Activated T-cell treated with anti-CD3 and anti-CD28 coated beads, Interleukin-2, amount 50 U/mL, for 1 hour (primary cell): ENCODE measurements around the gene SMARCC2.

Source experiments
- DNase-seq: peaks from one replicate; pipeline ENCODE4 v3.0.0-alpha.2; 2020

The SMARCC2 gene

DNA sequence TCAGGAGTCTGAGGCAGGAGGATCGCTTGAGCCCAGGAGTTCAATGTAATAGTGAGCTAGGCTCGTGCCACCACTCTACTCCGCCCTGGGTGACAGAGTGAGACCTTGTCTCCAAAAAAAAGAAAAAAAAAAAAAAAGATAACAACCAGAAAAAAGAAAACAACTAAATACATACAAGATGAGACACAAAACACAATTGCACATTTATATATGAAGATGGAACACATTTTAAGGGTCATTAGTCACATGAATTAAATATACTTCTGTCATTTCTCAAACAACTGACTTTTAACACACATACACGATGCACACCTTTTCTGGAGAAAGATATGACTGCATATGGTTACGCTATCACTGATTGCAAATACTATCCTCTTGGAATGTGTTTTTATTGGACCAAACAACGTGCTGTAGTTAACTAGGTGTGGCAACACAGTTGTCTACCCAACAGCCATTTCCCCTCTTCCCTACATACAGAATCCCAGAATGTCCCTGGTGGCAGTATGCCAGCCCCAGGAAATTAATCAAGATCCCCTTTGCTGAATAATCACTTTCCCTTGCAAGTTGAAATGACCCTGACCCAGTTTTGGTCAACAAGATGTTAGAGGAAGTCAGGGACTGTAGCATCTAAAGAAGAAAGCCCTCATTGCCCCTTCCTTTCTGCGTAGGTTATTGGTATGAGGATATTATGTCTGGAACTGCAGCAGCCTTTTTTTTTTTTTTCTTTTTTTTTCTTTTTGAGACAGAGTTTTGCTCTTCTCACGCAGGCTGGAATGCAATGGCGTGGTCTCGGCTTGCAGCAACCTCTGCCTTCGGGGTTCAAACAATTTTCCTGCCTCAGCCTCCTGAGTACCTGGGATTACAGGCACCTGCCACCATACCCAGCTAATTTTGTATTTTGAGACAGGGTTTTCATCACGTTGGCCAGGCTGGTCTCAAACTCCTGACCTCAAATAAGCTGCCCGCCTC is 42.5 kb downstream of the SMARCC2 start:
- DNase-seq: no peak

DNA sequence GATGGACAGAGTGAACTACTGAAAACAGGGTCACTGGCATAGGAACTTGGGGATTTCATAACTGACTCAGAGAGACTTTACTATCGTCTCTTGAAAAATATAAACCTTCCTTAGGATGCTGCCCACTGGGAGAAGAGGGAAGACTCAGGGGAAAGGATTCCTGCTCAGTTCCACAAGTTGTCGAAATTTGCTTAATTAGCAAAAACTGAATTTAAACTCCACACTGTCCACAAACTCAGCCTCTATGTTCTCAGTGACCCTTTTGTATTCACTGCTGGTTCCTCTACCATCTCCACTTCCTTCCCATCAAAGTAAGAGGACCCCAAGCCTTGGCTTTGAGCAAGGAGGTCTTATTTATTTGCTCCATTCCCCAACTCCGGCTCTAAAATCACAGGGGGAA is 44.1 kb downstream of the SMARCC2 start:
- no peak for DNase-seq

DNA sequence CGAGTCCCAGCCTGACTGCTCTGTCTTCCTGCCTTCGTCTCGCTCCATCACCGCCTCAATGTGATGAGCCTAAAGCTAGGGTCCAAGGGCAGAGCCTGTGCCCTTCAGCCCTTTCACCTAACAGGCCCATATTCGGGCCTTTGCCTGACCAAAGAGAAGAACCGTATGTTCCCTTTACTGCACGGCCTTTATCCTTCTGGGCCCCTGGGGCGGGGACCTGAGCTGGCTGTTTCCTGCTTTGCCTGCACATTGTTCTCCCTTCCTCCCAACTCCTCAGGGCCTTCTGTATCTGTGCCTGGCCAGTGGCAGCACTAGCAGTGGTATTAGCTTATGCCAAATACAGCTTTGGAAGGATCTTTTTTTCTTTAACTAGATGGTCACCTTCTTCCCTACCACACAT is 45.4 kb downstream of the SMARCC2 start:
- DNase-seq: no peak

DNA sequence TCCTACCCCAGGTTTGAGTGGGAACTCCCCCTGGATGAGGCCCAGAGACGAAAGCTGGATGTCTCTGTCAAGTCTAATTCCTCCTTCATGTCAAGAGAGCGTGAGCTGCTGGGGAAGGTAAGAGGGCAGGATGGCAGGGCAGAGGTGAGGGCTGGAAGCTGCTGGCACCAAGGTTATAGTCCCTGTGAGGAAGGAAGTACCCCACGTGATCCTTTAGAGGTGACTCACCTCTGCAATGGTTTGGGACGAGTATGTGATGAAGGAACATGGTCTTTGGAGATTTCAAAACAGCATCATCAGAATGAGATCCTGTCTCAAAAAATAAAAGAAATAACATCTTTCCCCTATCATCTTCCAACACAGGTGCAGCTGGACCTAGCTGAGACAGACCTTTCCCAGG is 46.1 kb downstream of the SMARCC2 start:
- DNase-seq: no peak

DNA sequence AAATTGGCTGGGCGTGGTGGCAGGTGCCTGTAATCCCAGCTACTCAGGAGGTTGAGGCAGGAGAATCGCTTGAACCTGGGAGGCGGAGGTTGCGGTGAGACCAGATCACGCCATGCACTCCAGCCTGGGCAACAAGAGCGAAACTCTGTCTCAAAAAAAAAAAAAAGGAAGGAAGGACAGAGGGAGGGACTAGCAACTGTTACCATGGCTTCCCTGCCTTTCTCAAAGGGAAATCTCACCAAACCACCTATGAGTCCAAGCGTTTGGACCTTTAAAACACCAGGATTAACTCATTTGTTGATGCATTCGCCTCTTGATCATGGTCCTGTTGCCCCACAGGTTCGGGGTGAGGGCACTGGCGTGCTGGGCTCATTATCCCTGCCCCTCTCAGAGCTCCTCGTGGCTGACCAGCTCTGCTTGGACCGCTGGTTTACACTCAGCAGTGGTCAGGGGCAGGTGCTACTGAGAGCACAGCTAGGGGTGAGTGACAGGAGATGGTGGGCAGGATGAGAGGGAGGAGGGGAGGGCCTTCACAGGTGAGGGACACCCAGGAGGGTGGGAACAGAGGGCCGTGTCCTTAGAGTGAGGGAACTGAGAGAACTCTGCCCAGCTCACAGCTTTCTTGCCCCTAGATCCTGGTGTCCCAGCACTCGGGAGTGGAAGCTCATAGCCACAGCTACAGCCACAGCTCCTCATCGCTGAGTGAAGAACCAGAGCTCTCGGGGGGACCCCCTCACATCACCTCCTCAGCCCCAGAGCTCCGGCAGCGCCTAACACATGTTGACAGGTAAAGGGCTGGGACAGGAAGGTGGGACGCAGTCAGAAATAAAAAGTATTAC is 47.1 kb downstream of the SMARCC2 start:
- no peak for DNase-seq

DNA sequence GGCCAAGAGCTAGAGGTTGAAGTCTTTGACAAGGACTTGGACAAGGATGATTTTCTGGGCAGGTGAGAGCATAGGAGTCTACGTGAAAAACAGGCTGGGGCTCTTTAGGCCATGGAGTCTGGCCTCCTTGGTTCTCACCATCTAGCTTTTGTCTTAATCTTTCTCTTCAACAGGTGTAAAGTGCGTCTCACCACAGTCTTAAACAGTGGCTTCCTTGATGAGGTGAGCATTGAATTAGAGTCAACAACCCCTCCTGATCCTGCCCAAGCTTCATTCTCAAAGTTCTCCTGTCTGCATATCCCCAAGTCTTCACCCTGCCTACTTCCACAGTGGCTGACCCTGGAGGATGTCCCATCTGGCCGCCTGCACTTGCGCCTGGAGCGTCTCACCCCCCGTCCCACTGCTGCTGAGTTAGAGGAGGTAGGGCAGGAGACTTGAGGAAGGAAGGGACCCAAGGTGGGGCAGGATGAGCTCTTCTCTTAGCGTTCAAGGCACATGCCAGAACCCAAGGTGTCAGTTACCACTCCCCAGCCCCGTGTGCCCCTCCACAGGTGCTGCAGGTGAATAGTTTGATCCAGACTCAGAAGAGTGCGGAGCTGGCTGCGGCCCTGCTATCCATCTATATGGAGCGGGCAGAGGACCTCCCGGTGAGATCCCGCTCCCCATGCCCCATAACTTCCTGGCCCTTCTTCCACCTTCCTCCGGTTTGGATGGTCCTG is 51.3 kb downstream of the SMARCC2 start:
- DNase-seq: no peak

DNA sequence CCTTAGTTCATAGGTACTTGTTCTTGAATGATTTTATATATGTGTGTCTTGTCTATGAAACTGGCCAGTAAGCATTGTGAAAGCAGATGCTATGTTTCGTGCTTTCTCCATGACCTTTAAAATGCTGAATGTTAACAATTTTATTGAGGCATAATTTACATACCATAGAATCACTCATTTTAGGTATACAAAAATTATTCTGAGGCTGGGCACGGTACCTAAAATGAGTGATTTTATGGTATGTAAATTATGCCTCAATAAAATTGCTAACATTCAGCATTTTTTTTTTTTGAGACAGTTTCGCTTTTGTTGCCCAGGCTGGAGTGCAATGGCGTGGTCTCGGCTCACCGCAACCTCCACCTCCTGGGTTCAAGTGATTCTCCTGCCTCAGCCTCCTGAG is 54.4 kb downstream of the SMARCC2 start:
- DNase-seq: no peak

DNA sequence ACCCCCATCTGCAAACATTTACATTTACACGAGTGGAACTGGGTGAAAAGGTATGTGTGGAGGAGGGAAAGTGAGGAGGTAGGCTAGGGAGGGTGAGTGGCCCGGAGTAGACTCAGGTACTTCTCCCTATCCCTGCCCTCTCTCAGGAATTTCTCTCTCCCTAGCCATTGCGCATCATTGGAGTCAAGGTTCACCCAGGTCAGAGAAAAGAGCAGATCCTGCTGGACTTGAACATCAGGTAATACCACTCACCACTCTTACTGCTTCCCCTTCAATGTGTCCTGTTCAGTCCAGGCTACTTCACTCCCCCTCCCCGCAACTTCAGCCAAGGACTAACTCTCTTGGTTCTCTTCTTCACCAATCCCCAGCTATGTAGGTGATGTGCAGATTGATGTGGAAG is 58.4 kb downstream of the SMARCC2 start:
- DNase-seq: no peak

DNA sequence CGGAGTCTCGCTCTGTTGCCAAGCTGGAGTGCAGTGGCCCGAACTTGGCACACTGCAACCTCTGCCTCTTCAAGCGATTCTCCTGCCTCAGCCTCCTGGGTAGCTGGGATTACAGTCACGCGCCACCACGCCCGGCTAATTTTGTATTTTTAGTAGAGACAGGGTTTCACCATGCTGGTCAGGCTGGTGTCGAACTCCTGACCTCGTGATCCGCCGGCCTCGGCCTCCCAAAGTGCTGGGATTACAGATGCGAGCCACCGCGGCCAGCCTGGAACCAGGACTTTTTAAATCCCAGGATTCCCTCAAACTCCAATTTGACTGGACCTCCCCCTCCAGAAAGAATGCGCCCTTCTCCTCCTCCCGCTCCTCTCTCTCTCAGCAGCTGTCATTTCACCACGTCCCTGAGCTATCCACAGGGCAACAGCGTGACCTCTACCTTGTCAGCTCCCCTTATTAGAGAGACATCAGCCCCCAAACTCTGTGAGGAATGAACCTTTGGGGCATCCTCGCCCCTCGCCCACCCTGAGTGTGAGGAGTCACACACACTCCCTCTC is 59.3 kb downstream of the SMARCC2 start:
- no peak for DNase-seq

DNA sequence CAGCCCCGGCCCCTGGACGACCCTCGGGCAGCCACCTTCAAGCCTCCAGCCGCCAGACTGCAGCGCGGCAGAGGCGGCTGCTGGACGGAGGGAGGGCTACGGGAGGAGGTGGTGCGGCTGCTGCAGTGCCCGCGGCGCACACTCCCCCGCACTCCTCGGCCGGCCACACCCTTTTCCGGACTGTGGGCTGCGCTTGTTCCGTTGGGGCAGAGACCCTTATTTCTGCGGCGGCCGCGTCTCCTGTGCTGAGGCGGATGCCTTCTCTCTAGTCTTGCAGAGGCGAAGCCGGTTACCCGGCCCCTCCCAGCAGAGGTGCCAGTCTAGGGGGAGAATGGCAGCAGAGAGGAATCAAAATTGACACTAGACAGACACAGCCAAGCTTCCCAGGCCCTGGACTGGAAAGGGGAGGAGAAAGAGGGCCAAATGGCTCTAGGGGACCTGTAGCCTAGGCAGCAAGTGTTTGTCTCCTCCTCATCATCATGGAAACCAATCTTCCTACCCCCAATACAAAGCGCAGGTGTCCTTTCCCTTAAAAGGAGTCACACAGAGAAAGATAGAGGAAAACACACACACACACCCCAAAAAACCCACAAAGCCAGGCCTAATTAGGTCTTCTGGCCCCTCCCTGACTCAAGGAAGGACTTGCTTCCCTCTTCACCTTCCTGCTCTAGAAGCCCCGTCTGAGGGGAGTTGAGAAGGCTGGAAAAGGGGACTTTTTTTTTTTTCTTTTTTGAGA is 59.9 kb downstream of the SMARCC2 start:
- DNase-seq: peak; percentile 78

DNA sequence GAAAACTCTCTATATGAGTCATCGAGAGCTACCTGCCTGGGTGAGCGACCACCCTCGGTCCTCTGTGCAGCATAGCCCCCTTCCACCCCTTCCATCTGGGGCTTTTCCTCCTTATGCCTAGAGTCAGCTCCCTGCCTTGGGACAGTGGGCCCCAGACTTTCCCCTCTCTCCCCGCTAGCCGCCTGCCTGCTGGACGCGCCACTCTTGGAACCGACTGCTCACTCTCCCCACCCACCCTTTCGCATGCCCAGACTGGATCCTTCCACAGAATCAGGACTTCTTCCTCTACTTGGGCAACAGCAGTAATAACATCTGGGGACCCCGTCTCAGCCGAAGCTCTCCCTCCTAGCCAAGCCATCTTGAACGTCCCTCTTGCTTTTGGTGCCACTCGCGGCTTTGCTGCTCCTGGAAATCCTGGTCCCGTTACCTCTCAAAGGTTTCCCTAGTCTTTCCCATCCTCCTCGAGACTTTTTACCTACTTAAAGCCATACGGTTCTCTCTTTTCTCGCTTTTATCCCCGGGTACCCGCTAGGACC is 60.5 kb downstream of the SMARCC2 start:
- no peak for DNase-seq

DNA sequence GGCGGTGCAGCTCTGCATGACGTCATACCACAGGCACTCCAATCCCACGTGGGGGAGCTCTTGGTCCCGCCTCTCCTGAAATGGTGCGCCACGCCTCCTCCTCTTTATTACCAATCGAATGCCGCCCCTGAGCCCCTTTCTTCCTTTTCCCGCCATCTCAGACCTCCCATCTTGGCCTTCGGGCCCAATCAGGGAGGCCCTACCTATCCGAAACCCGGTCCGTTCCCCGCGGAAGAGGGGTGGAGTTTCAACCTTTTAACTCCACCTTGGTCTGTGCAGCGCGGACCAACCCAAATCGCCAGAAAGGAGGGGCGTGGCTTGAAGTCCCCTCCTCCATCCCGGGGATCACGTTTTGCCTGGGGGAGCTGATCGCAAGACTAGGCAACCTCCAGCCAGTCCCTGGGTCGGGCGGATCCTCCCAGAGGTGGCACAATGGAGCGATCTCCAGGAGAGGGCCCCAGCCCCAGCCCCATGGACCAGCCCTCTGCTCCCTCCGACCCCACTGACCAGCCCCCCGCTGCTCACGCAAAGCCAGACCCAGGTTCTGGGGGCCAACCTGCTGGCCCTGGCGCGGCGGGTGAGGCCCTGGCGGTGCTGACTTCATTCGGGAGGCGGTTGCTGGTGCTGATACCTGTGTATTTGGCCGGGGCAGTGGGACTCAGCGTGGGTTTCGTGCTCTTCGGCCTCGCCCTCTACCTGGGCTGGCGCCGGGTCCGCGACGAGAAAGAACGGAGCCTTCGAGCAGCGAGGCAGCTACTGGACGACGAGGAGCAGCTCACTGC is 61.2 kb downstream of the SMARCC2 start, which contains the start of gene ESYT1:
TSS of gene ESYT1 (plus strand) at position 380 of the 782 bp plus-strand sequence. CDS start at position 433, 53 bp downstream.
- DNase-seq: peak; percentile 92

DNA sequence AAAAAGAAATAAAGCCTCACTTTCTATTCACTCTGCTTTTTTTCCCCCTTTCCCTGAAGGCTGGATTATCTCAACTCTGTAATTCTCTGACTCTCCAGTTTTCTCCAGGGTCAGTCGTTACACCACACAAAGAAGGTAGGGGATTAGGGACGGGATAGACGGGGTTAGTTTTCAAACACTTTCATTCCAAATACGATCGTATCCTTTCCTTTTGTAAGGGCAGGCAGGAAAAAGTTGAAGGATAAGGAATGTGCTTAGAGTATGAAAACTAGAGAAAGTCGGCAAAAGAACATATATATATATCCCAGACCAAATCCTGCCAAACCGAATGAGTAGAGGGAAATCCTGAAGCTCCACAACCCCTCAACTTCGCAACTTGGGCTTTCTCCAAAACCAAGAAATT is 61.8 kb downstream of the SMARCC2 start:
- no peak for DNase-seq

DNA sequence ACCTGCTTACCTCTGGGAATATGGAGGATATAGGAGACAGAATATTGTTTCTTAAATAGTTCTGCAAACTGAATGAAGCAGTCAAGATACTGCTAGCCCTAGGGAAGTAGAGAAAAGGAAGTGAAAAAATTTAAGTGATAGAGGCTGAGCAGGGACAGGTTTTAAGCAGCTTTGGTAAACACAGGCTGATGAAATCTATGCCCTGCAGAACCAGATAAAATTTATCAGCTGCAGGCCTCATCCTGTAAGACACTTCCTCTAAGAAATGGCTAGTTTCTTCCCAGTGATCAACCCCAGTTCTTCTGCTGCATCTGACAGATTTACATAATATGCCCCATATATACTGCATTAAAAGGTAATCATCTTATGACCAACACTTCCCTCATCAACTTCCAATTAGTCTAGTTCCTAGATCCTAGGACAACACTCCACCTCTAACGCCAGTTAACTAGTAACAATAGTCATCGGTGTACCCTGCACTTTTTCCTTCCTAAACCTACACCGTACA is 62.5 kb downstream of the SMARCC2 start:
- no peak for DNase-seq

DNA sequence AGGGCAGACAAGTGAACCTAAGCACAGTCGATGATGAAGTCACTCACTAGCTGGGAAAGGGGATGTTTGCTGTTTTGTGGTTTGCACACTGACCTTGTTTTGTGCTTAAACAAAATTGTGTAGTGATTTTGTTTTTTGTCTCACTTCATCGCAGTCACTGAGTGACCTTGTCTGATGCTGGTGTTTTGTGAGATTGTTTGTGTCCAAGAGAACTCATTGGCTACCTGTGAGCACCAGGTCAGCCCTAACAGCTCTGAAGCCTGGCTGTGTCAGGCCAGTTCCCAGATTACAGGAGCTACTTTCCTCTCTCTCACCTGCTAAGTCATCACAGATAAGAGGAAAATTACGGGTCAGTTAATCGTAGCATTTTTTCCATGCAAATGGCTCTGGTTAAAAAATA is 65.2 kb downstream of the SMARCC2 start:
- DNase-seq: no peak

DNA sequence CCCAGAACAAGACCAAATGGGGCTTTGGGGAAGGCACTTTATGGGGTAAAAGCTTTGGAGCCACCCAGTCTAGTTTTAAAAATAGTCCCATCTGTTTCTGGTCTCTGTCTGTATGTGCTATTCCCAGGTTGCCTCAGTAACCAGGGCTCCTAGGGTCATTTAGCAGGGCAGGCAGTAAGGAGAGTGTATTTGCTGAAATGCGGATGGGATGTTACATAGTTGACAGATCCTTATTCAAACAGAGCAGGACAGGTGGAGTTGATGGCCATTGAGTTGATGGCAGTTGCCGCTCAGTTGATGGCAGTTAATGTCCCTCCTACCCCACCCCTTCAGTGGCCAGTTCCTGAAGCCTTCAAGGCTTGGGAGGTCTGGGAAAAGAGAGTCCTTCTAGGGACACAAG is 66.6 kb downstream of the SMARCC2 start:
- DNase-seq: no peak

DNA sequence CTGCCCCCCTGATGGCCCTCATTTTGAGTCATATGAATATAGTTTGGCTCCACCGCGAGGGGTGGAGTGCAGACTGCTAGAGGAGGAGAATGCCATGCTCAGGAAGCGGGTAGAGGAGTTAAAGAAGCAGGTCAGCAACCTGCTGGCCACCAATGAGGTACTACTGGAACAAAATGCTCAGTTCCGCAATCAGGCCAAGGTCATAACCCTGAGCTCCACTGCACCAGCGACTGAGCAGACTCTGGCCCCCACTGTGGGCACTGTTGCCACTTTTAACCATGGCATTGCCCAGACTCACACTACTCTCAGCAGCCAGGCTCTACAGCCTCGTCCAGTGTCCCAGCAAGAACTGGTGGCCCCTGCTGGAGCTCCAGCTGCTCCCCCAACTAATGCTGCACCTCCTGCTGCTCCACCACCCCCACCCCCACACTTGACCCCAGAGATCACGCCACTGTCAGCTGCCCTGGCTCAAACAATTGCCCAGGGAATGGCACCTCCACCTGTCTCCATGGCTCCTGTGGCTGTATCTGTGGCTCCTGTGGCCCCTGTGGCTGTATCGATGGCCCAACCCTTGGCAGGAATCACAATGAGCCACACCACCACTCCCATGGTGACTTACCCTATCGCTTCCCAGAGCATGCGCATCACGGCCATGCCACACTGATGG is 67.9 kb downstream of the SMARCC2 start:
- DNase-seq: no peak

DNA sequence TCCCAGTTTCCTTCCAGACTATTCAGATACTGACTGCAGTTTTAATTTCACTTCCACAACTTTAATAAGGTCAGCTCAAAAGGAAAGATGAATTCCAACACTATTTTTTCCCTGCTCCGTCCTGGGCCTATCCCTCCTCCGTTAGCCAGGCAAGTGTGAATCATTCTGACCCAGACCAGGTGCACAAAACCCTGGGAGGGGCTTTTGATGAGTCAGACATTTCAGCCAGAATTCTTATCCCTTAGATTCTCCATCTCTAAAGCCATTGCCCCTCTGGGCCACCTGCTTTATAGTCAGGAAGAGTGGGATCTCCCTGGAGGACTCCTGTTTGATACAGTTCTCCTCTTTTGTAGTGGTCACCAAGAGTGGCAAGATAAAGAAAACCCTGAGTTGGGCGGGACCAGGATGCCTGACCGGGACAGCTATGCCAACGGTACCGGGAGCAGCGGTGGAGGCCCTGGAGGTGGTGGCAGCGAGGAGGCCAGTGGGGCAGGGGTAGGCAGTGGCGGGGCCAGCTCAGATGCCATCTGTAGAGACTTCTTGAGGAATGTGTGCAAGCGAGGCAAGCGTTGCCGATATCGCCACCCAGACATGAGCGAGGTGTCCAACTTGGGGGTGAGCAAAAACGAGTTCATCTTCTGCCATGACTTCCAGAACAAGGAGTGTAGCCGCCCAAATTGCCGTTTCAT is 69.0 kb downstream of the SMARCC2 start:
- no peak for DNase-seq

DNA sequence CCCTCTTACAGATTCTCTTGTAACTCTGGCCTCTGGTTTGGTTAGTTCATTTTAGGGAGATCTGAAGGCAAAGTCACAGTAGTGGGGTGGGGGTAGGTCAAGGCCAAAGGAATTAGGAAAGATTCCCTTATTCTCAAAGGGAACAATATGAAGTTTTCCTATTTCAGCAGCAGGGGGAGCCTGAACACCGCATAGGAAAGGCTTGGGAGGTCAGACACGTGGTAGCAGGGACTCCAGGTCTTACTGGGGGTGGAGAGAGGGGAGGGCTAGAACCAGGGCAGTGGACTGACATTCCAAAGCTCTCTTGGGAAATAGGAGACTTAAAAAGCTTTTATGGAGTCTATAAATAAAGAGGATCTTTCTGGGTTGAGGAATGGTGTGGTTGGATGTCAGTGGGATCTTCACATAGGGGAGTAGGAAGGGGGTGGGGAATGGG is 69.9 kb downstream of the SMARCC2 start:
- DNase-seq: peak; percentile 55
